Measurements from ENCODE around the gene ENTR1. TPM values are rescaled to one million over a fixed set of nuclear protein-coding genes. Genes with fewer than 3 reads are reported as not detected.

ENTR1 gene
- total and polyA plus RNA-seq, 2 of the 13 experiments (the other 11 are each of a cell fraction or from before 2014, with no cell fraction given): 70.1 to 76.4 TPM

- 0 out of 2 replicates have a peak, but pooled peaks have one; percentile 11 for TF ChIP-seq CENPT (CRISPR knock-in tag; IDR thresholded peaks at IDR 0.05; ENCODE audit: low read depth)
- no peak for TF ChIP-seq ZKSCAN5 (CRISPR knock-in tag; IDR thresholded peaks at IDR 0.05)
- TF ChIP-seq HBP1 (CRISPR knock-in tag; IDR thresholded peaks at IDR 0.05; ENCODE audit: low read depth): peak; percentile 92
- TF ChIP-seq ZNF501 (CRISPR knock-in tag; IDR thresholded peaks at IDR 0.05): no peak
- peak; percentile 41; the same call in 1 of the 2 replicates for TF ChIP-seq RARA (CRISPR knock-in tag; IDR thresholded peaks at IDR 0.05)
- no peak for TF ChIP-seq FOXA1 (IDR thresholded peaks at IDR 0.05)
- TF ChIP-seq FOXA1 (CRISPR knock-in tag; IDR thresholded peaks at IDR 0.05): no peak
- TF ChIP-seq ZFX (CRISPR knock-in tag; IDR thresholded peaks at IDR 0.05; ENCODE audit: low read depth): peak; percentile 85
- TF ChIP-seq GTF2F1 (IDR thresholded peaks at IDR 0.05; ENCODE audit: low read length): no peak
- peak; percentile 38; the same call in 1 of the 2 replicates for TF ChIP-seq ZNF124 (CRISPR knock-in tag; IDR thresholded peaks at IDR 0.05)
- peak; percentile 30; the same call in 1 of the 2 replicates for TF ChIP-seq ZBTB21 (CRISPR knock-in tag; IDR thresholded peaks at IDR 0.05)
- TF ChIP-seq, protein P1, sequence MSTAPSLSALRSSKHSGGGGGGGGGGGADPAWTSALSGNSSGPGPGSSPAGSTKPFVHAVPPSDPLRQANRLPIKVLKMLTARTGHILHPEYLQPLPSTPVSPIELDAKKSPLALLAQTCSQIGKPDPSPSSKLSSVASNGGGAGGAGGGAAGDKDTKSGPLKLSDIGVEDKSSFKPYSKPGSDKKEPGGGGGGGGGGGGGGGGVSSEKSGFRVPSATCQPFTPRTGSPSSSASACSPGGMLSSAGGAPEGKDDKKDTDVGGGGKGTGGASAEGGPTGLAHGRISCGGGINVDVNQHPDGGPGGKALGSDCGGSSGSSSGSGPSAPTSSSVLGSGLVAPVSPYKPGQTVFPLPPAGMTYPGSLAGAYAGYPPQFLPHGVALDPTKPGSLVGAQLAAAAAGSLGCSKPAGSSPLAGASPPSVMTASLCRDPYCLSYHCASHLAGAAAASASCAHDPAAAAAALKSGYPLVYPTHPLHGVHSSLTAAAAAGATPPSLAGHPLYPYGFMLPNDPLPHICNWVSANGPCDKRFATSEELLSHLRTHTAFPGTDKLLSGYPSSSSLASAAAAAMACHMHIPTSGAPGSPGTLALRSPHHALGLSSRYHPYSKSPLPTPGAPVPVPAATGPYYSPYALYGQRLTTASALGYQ (CRISPR knock-in tag; IDR thresholded peaks at IDR 0.05): peak; percentile 38; the same call in 1 of the 2 replicates
- TF ChIP-seq TOPORS (CRISPR knock-in tag; IDR thresholded peaks at IDR 0.05): no peak
- peak; percentile 92 for TF ChIP-seq SIN3B (IDR thresholded peaks at IDR 0.05; ENCODE audit: low read length)
- TF ChIP-seq KMT2A (CRISPR knock-in tag; IDR thresholded peaks at IDR 0.05): peak; percentile 88
- peak; percentile 56 for TF ChIP-seq AGO2 (optimal IDR thresholded peaks at IDR 0.05; ENCODE audit: low read depth, low read length)
- TF ChIP-seq KDM4B (CRISPR knock-in tag; IDR thresholded peaks at IDR 0.05): peak; percentile 81; the same call in 1 of the 2 replicates
- peak; percentile 68 for TF ChIP-seq CBX1 (IDR thresholded peaks at IDR 0.05; ENCODE audit: low read depth)
- peak; percentile 48 for TF ChIP-seq ZBTB38 (CRISPR knock-in tag; IDR thresholded peaks at IDR 0.05)
- peak; percentile 68; the same call in 1 of the 2 replicates for TF ChIP-seq ZFYVE20 (CRISPR knock-in tag; IDR thresholded peaks at IDR 0.05; ENCODE audit: borderline replicate concordance, low read depth)
- no peak for TF ChIP-seq NR2F2 (IDR thresholded peaks at IDR 0.05; ENCODE audit: borderline replicate concordance, low read depth)
- no peak for TF ChIP-seq ZNF773 (CRISPR knock-in tag; IDR thresholded peaks at IDR 0.05; ENCODE audit: borderline replicate concordance)
- TF ChIP-seq ZNF776 (CRISPR knock-in tag; IDR thresholded peaks at IDR 0.05): peak; percentile 88; the same call in 1 of the 2 replicates
- no peak for TF ChIP-seq ZNF468 (CRISPR knock-in tag; IDR thresholded peaks at IDR 0.05)
- TF ChIP-seq KDM5A (IDR thresholded peaks at IDR 0.05; ENCODE audit: borderline replicate concordance, low read length): peak; percentile 98
- TF ChIP-seq ZNF496 (CRISPR knock-in tag; IDR thresholded peaks at IDR 0.05; ENCODE audit: insufficient replicate concordance): no peak
- TF ChIP-seq NFKBIZ (CRISPR knock-in tag; IDR thresholded peaks at IDR 0.05): peak; percentile 57; the same call in 1 of the 2 replicates
- TF ChIP-seq ZZZ3 (CRISPR knock-in tag; IDR thresholded peaks at IDR 0.05; ENCODE audit: borderline replicate concordance): no peak
- TF ChIP-seq ERF (CRISPR knock-in tag; IDR thresholded peaks at IDR 0.05): peak; percentile 81; the same call in 1 of the 2 replicates
- 0 out of 2 replicates have a peak, but pooled peaks have one; percentile 29 for TF ChIP-seq SIX4 (CRISPR knock-in tag; IDR thresholded peaks at IDR 0.05)
- no peak for TF ChIP-seq ZNF329 (CRISPR knock-in tag; IDR thresholded peaks at IDR 0.05; ENCODE audit: low read depth)
Observed at GRCh38 chr9:136410500-136411287, at the start of gene ENTR1, which contains the start of gene PMPCA (continued).

All from HepG2 (cell line).